Cardiac muscle cell (in vitro differentiated cells and primary cell): Measurements from ENCODE around the gene HBA1. TPM values are rescaled to one million over a fixed set of nuclear protein-coding genes. Genes with fewer than 3 reads are reported as not detected.
"Not testable (repeated sequence)": the region's sequence is repeated elsewhere in the genome, so short reads cannot be mapped to it uniquely, and the experiment has no call there.

Experiments
- DNase-seq, 2 donors: peaks; one replicate each; pipeline versions ENCODE4 v3.0.0 to v3.0.0-alpha.2; 2010 to 2017; ENCODE audit warnings: low read depth in 1 of 2, low spot score in 1 of 2
- H3K27ac ChIP-seq: fragments of 200-600 bp; sonication (generic); 2 replicates; pipeline ENCODE4 v1.5.1; 2016
- H3K27me3 ChIP-seq: fragments of 200-600 bp; sonication (generic); 2 replicates; pipeline ENCODE4 v1.6.0; 2016; ENCODE audit warnings: control low read depth
- H3K36me3 ChIP-seq: fragments of 200-600 bp; sonication (generic); 2 replicates; pipeline ENCODE4 v1.5.1; 2016; ENCODE audit warnings: control low read depth
- H3K4me1 ChIP-seq: fragments of 200-600 bp; sonication (generic); 2 replicates; pipeline ENCODE4 v1.8.1; 2017; ENCODE audit warnings: low read depth, mild to moderate bottlenecking, mixed run types
- H3K4me3 ChIP-seq: fragments of 200-600 bp; sonication (generic); 2 replicates; pipeline ENCODE4 v1.5.1; 2016; ENCODE audit warnings: mild to moderate bottlenecking
- H3K9me3 ChIP-seq: fragments of 200-600 bp; sonication (generic); 2 replicates; pipeline ENCODE4 v1.5.1; 2017; ENCODE audit warnings: low read depth, mild to moderate bottlenecking, control low read depth
- polyA plus RNA-seq: library from polyadenylated mRNA; unstranded; fragments of >200 nt; fragmentation: Nextera tagmentation; extraction: Ambion mirVana; gene quantifications from 2 replicates; pipeline ENCODE4 v1.2.1, GENCODE V29; 2016
- total RNA-seq: library from RNA; depleted of rRNA; stranded (reverse); fragments of >200 nt; gene quantifications from 2 replicates; pipeline ENCODE4 v1.2.3, GENCODE V29; 2016
- TF ChIP-seq, protein P1 (sequence below): IDR thresholded peaks from 2 replicates; pipeline ENCODE4 v1.5.1; 2012; ENCODE audit warnings: low read depth, mild to moderate bottlenecking, low read length

Gene HBA1
- total and polyA plus RNA-seq, 2 experiments from 2014 or later = 1.8 TPM; not detected in 1

DNA sequence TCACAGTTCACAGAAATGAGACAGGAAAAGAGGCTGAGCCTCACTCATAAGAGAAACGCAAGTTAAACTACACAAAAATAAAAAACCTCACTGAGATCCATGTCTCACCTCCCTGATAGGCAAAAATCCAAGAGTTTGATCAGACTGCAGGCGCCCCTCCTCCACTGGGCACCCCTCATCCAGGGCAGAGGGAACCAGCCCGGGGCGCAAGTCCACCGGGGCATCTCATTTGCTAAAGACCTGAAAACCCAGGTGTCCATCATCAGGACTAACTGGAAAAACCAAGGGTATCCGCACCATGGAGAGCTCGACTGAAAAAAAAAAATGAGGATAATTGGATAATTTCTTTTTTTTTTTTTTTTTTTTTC lies 21.5 kb upstream of the HBA1 start:
- TF ChIP-seq, protein P1, sequence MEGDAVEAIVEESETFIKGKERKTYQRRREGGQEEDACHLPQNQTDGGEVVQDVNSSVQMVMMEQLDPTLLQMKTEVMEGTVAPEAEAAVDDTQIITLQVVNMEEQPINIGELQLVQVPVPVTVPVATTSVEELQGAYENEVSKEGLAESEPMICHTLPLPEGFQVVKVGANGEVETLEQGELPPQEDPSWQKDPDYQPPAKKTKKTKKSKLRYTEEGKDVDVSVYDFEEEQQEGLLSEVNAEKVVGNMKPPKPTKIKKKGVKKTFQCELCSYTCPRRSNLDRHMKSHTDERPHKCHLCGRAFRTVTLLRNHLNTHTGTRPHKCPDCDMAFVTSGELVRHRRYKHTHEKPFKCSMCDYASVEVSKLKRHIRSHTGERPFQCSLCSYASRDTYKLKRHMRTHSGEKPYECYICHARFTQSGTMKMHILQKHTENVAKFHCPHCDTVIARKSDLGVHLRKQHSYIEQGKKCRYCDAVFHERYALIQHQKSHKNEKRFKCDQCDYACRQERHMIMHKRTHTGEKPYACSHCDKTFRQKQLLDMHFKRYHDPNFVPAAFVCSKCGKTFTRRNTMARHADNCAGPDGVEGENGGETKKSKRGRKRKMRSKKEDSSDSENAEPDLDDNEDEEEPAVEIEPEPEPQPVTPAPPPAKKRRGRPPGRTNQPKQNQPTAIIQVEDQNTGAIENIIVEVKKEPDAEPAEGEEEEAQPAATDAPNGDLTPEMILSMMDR = no peak
- Histone ChIP-seq H3K36me3 (no peaks in the 10 kb centered on the region), H3K4me3 (peak overlapping the region; percentile 53), H3K9me3 (no peaks in the 10 kb centered on the region), H3K27me3 (peaks cover 75% of the 10 kb centered on the region), H3K4me1 (peaks cover 7% of the 10 kb centered on the region), H3K27ac (no peak overlapping the region)
- DNase-seq = no peak

- no peak overlapping the region for H3K27ac ChIP-seq
- TF ChIP-seq, protein P1 = no peak
Observed at GRCh38 chr16:159136-159849, 17.2 kb upstream of the HBA1 start.

GRCh38 chr16:160242-160641 lies 16.2 kb upstream of the HBA1 start:
- peaks cover 82% of the 10 kb centered on the region for H3K27me3 ChIP-seq
- DNase-seq = not testable (repeated sequence)

More at GRCh38 chr16:159136-159849, 17.2 kb upstream of the HBA1 start:
- Histone ChIP-seq H3K4me1 (peaks cover 7% of the 10 kb centered on the region), H3K4me3 (no peak overlapping the region), H3K27me3 (peaks cover 88% of the 10 kb centered on the region), H3K36me3 (no peaks in the 10 kb centered on the region), H3K9me3 (no peaks in the 10 kb centered on the region)
- no peak for DNase-seq

GRCh38 chr16:160691-161190 lies 15.7 kb upstream of the HBA1 start:
- no peaks in the 10 kb centered on the region for H3K9me3 ChIP-seq
- TF ChIP-seq, protein P1 = no peak
- no peak for DNase-seq
- H3K4me1 ChIP-seq = peaks cover 5% of the 10 kb centered on the region
- no peak overlapping the region for H3K4me3 ChIP-seq
- H3K27me3 ChIP-seq = peaks cover 82% of the 10 kb centered on the region
- H3K36me3 ChIP-seq = no peaks in the 10 kb centered on the region
- H3K27ac ChIP-seq = no peak overlapping the region

More at GRCh38 chr16:160242-160641, 16.2 kb upstream of the HBA1 start:
- not testable (repeated sequence) for H3K27ac ChIP-seq, H3K4me3 ChIP-seq, H3K9me3 ChIP-seq, H3K36me3 ChIP-seq, H3K4me1 ChIP-seq

GRCh38 chr16:162271-162991 lies 14.0 kb upstream of the HBA1 start:
- H3K27ac ChIP-seq = no peak overlapping the region
- DNase-seq = no peak
- H3K4me3 ChIP-seq = no peak overlapping the region
- H3K27me3 ChIP-seq = peaks cover 82% of the 10 kb centered on the region
- H3K9me3 ChIP-seq = no peaks in the 10 kb centered on the region
- TF ChIP-seq, protein P1 = no peak
- peaks cover 12% of the 10 kb centered on the region for H3K4me1 ChIP-seq
- no peaks in the 10 kb centered on the region for H3K36me3 ChIP-seq

GRCh38 chr16:163139-163538 lies 13.3 kb upstream of the HBA1 start:
- not testable (repeated sequence) for H3K27ac ChIP-seq, H3K36me3 ChIP-seq, H3K9me3 ChIP-seq, DNase-seq, H3K4me3 ChIP-seq
- H3K27me3 ChIP-seq = peaks cover 82% of the 10 kb centered on the region
- peaks cover 12% of the 10 kb centered on the region for H3K4me1 ChIP-seq

- not testable (repeated sequence) for H3K9me3 ChIP-seq, H3K27ac ChIP-seq, H3K36me3 ChIP-seq, H3K4me3 ChIP-seq, DNase-seq
- Histone ChIP-seq H3K27me3 (peaks cover 82% of the 10 kb centered on the region), H3K4me1 (peaks cover 12% of the 10 kb centered on the region)
Observed at GRCh38 chr16:163696-164095, 12.8 kb upstream of the HBA1 start.

DNA sequence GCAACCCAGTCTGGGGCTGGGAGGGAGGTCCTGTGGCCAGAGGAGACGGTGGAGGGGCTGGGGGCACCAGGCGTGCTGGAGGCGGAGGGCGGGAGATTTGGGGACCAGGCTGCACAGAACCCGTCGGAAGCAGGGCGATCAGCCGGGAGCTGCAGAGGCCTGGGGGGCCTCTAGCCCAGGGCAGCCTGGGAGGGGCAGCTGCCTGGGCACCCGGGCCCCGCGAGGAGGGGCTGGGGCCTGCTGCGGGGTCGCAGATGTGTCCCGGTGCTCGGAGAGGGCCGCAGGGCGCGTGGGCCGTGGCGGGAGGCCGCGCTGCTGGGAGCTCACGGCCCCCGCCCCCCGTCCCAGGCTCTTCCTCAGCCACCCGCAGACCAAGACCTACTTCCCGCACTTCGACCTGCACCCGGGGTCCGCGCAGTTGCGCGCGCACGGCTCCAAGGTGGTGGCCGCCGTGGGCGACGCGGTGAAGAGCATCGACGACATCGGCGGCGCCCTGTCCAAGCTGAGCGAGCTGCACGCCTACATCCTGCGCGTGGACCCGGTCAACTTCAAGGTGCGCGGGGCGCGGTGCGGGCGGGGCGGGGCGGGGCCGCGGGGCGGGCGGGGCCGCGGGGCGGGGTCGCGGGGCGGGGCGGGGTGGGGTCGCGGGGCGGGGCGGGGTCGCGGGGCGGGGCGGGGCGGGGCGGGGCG lies 12.2 kb upstream of the HBA1 start:
- H3K4me3 ChIP-seq, H3K9me3 ChIP-seq, H3K27ac ChIP-seq, H3K36me3 ChIP-seq, DNase-seq: not testable (repeated sequence)
- Histone ChIP-seq H3K4me1 (peaks cover 12% of the 10 kb centered on the region), H3K27me3 (peaks cover 83% of the 10 kb centered on the region)
